ENCODE measurements around the gene DTD2. TPM values are rescaled to one million over a fixed set of nuclear protein-coding genes. Genes with fewer than 3 reads are reported as not detected.

DTD2 gene
- total and polyA plus RNA-seq, 4 donors = 7.9 to 16.7 (median 10.7) TPM

- Histone ChIP-seq H3K36me3 (ENCODE audit: control insufficient read depth in 4 of 4, insufficient read depth in 3 of 4, low read depth in 1 of 4, low read length in 3 of 4) (no peaks in the 10 kb centered on the region), H3K9ac (ENCODE audit: low read depth in 1 of 2, low read length in 2 of 2) (no peak overlapping the region), H3K4me1 (ENCODE audit: control insufficient read depth in 4 of 4, insufficient read depth in 4 of 4, low read length in 3 of 4) (no peaks in the 10 kb centered on the region), H3K27ac (ENCODE audit: low read depth in 1 of 2, low read length in 2 of 2) (no peak overlapping the region), H3K9me3 (ENCODE audit: control insufficient read depth in 4 of 4, low read length in 3 of 4) (no peaks in the 10 kb centered on the region), H3K27me3 (ENCODE audit: control insufficient read depth in 4 of 4, insufficient read depth in 4 of 4, low read length in 3 of 4) (no peaks in the 10 kb centered on the region), H3K4me3 (ENCODE audit: low read depth in 1 of 3, low read length in 3 of 3) (no peak overlapping the region)
- WGBS = 93% methylated on average over 8 of the region's 8 CpGs
- TF ChIP-seq CTCF (IDR thresholded peaks at IDR 0.05; ENCODE audit: low read depth, low read length, missing input control) (no peak), JUND (IDR thresholded peaks at IDR 0.05) (no peak), FOXA1 (IDR thresholded peaks at IDR 0.05) (no peak), RXRA (IDR thresholded peaks at IDR 0.05) (no peak), FOXA2 (IDR thresholded peaks at IDR 0.05) (no peak), EGR1 (IDR thresholded peaks at IDR 0.05; ENCODE audit: low read depth in 2 of 2) (no peak), GABPA (IDR thresholded peaks at IDR 0.05 in 1 of 2, conservative IDR thresholded peaks at IDR 0.05 in 1 of 2) (no peak), TAF1 (conservative IDR thresholded peaks at IDR 0.05) (no peak), HNF4G (IDR thresholded peaks at IDR 0.05) (no peak)
- TF ChIP-seq, protein P1, sequence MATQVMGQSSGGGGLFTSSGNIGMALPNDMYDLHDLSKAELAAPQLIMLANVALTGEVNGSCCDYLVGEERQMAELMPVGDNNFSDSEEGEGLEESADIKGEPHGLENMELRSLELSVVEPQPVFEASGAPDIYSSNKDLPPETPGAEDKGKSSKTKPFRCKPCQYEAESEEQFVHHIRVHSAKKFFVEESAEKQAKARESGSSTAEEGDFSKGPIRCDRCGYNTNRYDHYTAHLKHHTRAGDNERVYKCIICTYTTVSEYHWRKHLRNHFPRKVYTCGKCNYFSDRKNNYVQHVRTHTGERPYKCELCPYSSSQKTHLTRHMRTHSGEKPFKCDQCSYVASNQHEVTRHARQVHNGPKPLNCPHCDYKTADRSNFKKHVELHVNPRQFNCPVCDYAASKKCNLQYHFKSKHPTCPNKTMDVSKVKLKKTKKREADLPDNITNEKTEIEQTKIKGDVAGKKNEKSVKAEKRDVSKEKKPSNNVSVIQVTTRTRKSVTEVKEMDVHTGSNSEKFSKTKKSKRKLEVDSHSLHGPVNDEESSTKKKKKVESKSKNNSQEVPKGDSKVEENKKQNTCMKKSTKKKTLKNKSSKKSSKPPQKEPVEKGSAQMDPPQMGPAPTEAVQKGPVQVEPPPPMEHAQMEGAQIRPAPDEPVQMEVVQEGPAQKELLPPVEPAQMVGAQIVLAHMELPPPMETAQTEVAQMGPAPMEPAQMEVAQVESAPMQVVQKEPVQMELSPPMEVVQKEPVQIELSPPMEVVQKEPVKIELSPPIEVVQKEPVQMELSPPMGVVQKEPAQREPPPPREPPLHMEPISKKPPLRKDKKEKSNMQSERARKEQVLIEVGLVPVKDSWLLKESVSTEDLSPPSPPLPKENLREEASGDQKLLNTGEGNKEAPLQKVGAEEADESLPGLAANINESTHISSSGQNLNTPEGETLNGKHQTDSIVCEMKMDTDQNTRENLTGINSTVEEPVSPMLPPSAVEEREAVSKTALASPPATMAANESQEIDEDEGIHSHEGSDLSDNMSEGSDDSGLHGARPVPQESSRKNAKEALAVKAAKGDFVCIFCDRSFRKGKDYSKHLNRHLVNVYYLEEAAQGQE (IDR thresholded peaks at IDR 0.05) = no peak
- DNase-seq (ENCODE audit: low spot score) = no peak
Measured at GRCh38 chr14:31492759-31493498, 35.6 kb upstream of the DTD2 start.

DNA sequence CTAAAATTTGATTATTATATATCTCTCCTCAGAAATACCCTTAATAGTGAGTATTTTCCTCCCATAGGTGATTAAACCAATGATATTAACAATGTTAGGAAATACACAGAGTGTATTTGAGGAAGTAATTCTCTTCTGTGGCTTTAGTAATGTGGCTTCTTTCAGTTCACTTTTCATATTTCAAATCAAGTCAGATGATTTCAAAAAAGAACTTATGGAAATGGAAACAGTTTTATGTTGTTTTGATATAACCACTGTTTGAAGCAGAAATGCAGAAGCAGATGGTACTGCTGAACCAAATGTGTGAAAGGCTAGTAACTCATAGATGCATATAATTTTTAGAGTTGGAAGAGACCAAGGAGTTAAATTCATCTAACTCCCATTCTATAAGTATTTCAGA lies 32.4 kb upstream of the DTD2 start:
- Histone ChIP-seq H3K4me3 (ENCODE audit: low read depth in 1 of 3, low read length in 3 of 3) (no peak overlapping the region), H3K27ac (ENCODE audit: low read depth in 1 of 2, low read length in 2 of 2) (no peak overlapping the region), H3K36me3 (ENCODE audit: control insufficient read depth in 4 of 4, insufficient read depth in 3 of 4, low read depth in 1 of 4, low read length in 3 of 4) (no peaks in the 10 kb centered on the region), H3K4me1 (ENCODE audit: control insufficient read depth in 4 of 4, insufficient read depth in 4 of 4, low read length in 3 of 4) (no peaks in the 10 kb centered on the region), H3K27me3 (ENCODE audit: control insufficient read depth in 4 of 4, insufficient read depth in 4 of 4, low read length in 3 of 4) (no peaks in the 10 kb centered on the region), H3K9me3 (ENCODE audit: control insufficient read depth in 4 of 4, low read length in 3 of 4) (no peaks in the 10 kb centered on the region), H3K9ac (ENCODE audit: low read depth in 1 of 2, low read length in 2 of 2) (no peak overlapping the region)
- DNase-seq (ENCODE audit: low spot score) = no peak
- no peak for TF ChIP-seq FOXA2 (IDR thresholded peaks at IDR 0.05)
- no peak for TF ChIP-seq RXRA (IDR thresholded peaks at IDR 0.05)
- no peak for TF ChIP-seq YY1 (IDR thresholded peaks at IDR 0.05)
- no peak for TF ChIP-seq JUND (IDR thresholded peaks at IDR 0.05)
- no peak for TF ChIP-seq HNF4A (conservative IDR thresholded peaks at IDR 0.05)
- no peak for TF ChIP-seq CTCF (IDR thresholded peaks at IDR 0.05; ENCODE audit: low read depth, low read length, missing input control)
- TF ChIP-seq ATF3 (IDR thresholded peaks at IDR 0.05) = no peak
- TF ChIP-seq TAF1 (conservative IDR thresholded peaks at IDR 0.05) = no peak
- no peak for TF ChIP-seq EGR1 (IDR thresholded peaks at IDR 0.05; ENCODE audit: low read depth in 2 of 2)
- TF ChIP-seq, protein P2, sequence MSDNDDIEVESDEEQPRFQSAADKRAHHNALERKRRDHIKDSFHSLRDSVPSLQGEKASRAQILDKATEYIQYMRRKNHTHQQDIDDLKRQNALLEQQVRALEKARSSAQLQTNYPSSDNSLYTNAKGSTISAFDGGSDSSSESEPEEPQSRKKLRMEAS (IDR thresholded peaks at IDR 0.05) = no peak
- TF ChIP-seq, protein P1 (IDR thresholded peaks at IDR 0.05) = no peak

Measured in liver (tissue), 9 donors.